Upper lobe of right lung (tissue), 1 donor: Measurements from ENCODE around the gene SLC12A7. TPM values are rescaled to one million over a fixed set of nuclear protein-coding genes. Genes with fewer than 3 reads are reported as not detected.
A peak's percentile ranks its signal among the peaks of the same experiment; 100 is the strongest.

Source experiments
- ATAC-seq: fragments of 200-7000 bp; cut with Tn5 transposase; one replicate; pipeline ENCODE4 v1.9.1; 2020; ENCODE audit warnings: mild to moderate bottlenecking, moderate library complexity
- DNase-seq: peaks from one replicate; pipeline ENCODE4 v3.0.0-alpha.2; 2020
- H3K27ac ChIP-seq: fragments of 200-600 bp; one replicate; pipeline ENCODE4 v1.8.0; 2022
- H3K27me3 ChIP-seq: fragments of 200-600 bp; one replicate; pipeline ENCODE4 v1.8.0; 2022; ENCODE audit warnings: mild to moderate bottlenecking
- H3K36me3 ChIP-seq: fragments of 200-600 bp; one replicate; pipeline ENCODE4 v1.8.0; 2022
- H3K4me1 ChIP-seq: fragments of 200-600 bp; one replicate; pipeline ENCODE4 v1.8.0; 2022
- H3K4me3 ChIP-seq: fragments of 200-600 bp; one replicate; pipeline ENCODE4 v1.8.0; 2022; ENCODE audit warnings: mild to moderate bottlenecking
- H3K9me3 ChIP-seq: fragments of 200-600 bp; one replicate; pipeline ENCODE4 v1.8.0; 2022
- CTCF ChIP-seq: fragments of 200-600 bp; IDR thresholded peaks from one replicate; pipeline ENCODE4 v1.8.0; 2022; ENCODE audit warnings: antibody characterized with exemption
- intact Hi-C: fragments of 100-400 bp; cut with DNase I; formaldehyde crosslinking; loops from one replicate; pipeline ENCODE4 v1.11.0; 2022
- total RNA-seq: library from RNA; stranded (reverse); fragmentation: NEBNext Ultra II Directional; extraction: Animal tissue kit (Norgen Biotek cat#: 25700); gene quantifications from one replicate; pipeline ENCODE4 v1.2.1, GENCODE V29; 2021
- donor health status: DM: no; HTN: yes; CAD: no; lungs with severe emphysema.

The SLC12A7 gene
- total RNA-seq, 1 donor from 2014 or later, result 49.6 TPM

- no peak overlapping the region for H3K4me3 ChIP-seq
- TF ChIP-seq CTCF, result no peak
- no peak overlapping the region for H3K27ac ChIP-seq
- intact Hi-C loops, result no loop called here
- no peaks in the 10 kb centered on the region for H3K4me1 ChIP-seq
- no peaks in the 10 kb centered on the region for H3K9me3 ChIP-seq
- DNase-seq (no peak), ATAC-seq (no peak)
- no peaks in the 10 kb centered on the region for H3K27me3 ChIP-seq
- peaks cover 48% of the 10 kb centered on the region for H3K36me3 ChIP-seq
These were observed 34.8 kb downstream of the SLC12A7 start for GRCh38 chr5:1077026-1077425.

DNA sequence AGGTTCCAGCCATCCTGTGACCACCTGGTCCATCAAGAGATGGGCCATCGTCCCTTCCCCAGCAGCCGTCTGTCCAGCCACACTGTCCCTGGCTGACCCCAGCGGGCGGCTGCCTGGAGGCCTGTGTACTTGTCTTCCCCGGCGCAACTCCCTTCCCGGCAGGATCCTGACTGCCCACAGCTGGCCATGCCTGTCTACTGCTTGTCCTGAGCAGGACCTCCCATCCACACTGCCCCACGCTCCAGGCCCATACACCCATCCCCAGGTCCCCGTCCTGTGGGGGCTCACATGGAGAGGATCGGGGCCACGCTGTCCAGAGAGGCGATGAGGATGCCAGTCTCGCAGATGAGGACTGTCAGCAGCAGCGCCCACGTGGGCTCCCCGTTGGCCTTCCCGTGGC lies 35.5 kb downstream of the SLC12A7 start:
- intact Hi-C loops, result no loop called here
- Histone ChIP-seq H3K4me3 (no peak overlapping the region), H3K9me3 (no peaks in the 10 kb centered on the region), H3K4me1 (no peaks in the 10 kb centered on the region), H3K36me3 (peaks cover 43% of the 10 kb centered on the region), H3K27me3 (no peaks in the 10 kb centered on the region), H3K27ac (no peak overlapping the region)
- TF ChIP-seq CTCF, result no peak
- DNase-seq (no peak), ATAC-seq (peak; percentile 2)

- ATAC-seq (peak; percentile 3), DNase-seq (no peak)
- H3K4me1 ChIP-seq, result no peaks in the 10 kb centered on the region
- no peak overlapping the region for H3K4me3 ChIP-seq
- no peak for TF ChIP-seq CTCF
- no peaks in the 10 kb centered on the region for H3K9me3 ChIP-seq
- intact Hi-C loops, result no loop called here
- H3K36me3 ChIP-seq, result peaks cover 40% of the 10 kb centered on the region
- H3K27me3 ChIP-seq, result no peaks in the 10 kb centered on the region
- no peak overlapping the region for H3K27ac ChIP-seq
These were observed 35.9 kb downstream of the SLC12A7 start for GRCh38 chr5:1075931-1076330.

GRCh38 chr5:1075555-1075881 lies 36.3 kb downstream of the SLC12A7 start:
- no peak for TF ChIP-seq CTCF
- Histone ChIP-seq H3K27me3 (no peaks in the 10 kb centered on the region), H3K4me3 (no peak overlapping the region), H3K4me1 (no peaks in the 10 kb centered on the region), H3K36me3 (peaks cover 40% of the 10 kb centered on the region), H3K27ac (no peak overlapping the region), H3K9me3 (no peaks in the 10 kb centered on the region)
- ATAC-seq (no peak), DNase-seq (no peak)
- intact Hi-C loops, result no loop called here

DNA sequence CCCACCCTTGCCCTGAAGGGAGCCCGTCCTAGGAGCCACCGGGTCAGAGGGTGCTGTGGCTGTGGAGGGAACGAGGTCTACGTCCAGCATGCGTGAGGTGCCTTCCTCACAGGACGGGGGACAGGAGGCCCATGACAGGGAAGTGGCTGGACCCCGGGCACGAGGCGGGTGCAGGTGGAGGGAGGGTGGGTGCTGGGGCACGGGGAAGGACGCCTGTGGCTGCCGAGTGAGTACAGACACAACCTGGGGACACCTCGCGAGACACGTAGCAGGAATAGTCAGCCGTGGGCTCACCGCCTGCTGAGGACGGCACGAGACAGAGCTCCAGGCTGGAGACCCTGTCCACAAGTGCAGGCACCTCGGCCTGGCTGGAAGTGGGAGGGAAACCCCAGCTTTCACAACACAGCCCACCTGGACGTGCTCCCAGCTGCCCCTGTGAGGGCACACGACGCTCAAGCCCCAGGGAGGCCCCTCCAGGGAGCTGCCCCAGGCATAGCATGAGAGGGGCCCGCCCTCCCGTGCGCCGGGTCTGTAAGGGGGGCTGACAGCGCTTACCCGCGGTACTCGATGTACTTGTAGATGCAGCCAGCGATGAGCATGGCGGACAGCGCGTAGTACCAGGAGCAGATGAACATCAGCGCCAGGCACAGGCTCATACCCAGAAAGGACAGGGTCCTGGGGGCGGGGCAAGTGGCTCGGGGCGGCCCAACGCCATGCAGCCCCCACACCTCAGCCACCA lies 36.9 kb downstream of the SLC12A7 start:
- no peaks in the 10 kb centered on the region for H3K4me1 ChIP-seq
- no peak overlapping the region for H3K4me3 ChIP-seq
- no peak for DNase-seq
- TF ChIP-seq CTCF, result no peak
- no peaks in the 10 kb centered on the region for H3K9me3 ChIP-seq
- no peak overlapping the region for H3K27ac ChIP-seq
- H3K36me3 ChIP-seq, result peaks cover 40% of the 10 kb centered on the region
- no peaks in the 10 kb centered on the region for H3K27me3 ChIP-seq
- peak; percentile 3 for ATAC-seq
- intact Hi-C loops, result no loop called here

GRCh38 chr5:1074226-1074625 lies 37.6 kb downstream of the SLC12A7 start:
- intact Hi-C loops, result no loop called here
- DNase-seq, result no peak
- peaks cover 42% of the 10 kb centered on the region for H3K36me3 ChIP-seq
- H3K4me3 ChIP-seq, result no peak overlapping the region
- TF ChIP-seq CTCF, result no peak
- H3K4me1 ChIP-seq, result no peaks in the 10 kb centered on the region
- H3K27ac ChIP-seq, result no peak overlapping the region
- H3K27me3 ChIP-seq, result no peaks in the 10 kb centered on the region
- no peaks in the 10 kb centered on the region for H3K9me3 ChIP-seq
- peak; percentile 6 for ATAC-seq
